A549 (cell line): ENCODE data around the gene TAF12. TPM values are rescaled to one million over a fixed set of nuclear protein-coding genes. Genes with fewer than 3 reads are reported as not detected.

Experiments
- ATAC-seq, 2 experiments: fragments of 200-7000 bp in 1 of 2; fragments of >200 bp in 1 of 2; cut with Nextera tagmentation in 1 of 2; cut with Tn5 transposase in 1 of 2; 3 replicates each; pipeline versions ENCODE4 v1.8.0 to v1.9.1; 2018 to 2020; ENCODE audit warnings: mild to moderate bottlenecking in 1 of 2, moderate library complexity in 1 of 2
- CTCF ChIA-PET: fragments of 300-600 bp; sonication (Branson Sonifier 250); formaldehyde crosslinking; extraction: SDS; loops from one replicate; lab custom pipeline; 2021; ENCODE audit warnings: antibody characterized with exemption, inconsistent platforms; lab: Yijun Ruan, JAX
- POLR2A ChIA-PET: fragments of 350-600 bp; formaldehyde crosslinking; extraction: SDS; loops from one replicate; lab custom pipeline; 2021; ENCODE audit warnings: antibody characterized with exemption, inconsistent platforms; lab: Yijun Ruan, JAX
- DNase-seq, 2 experiments: peaks; one replicate each; pipeline versions ENCODE4 v3.0.0 to v3.0.0-alpha.2; 2011 to 2016; ENCODE audit warnings: low read depth in 1 of 2, low spot score in 1 of 2
- FAIRE-seq: peaks from 2 replicates; lab custom pipeline; 2011; peaks lifted over from hg19 to GRCh38; lab: Jason Lieb, UNC
- H3K27ac ChIP-seq, 2 experiments: fragments of >200 bp; sonication (Bioruptor Twin); formaldehyde crosslinking; 3 replicates each; pipeline ENCODE4 v1.5.1; 2016 to 2017
- H3K4me1 ChIP-seq: fragments of >200 bp; sonication (Bioruptor Twin); formaldehyde crosslinking; 3 replicates; pipeline ENCODE4 v1.6.1; 2016
- H3K4me2 ChIP-seq: fragments of >200 bp; sonication (Bioruptor Twin); formaldehyde crosslinking; 3 replicates; pipeline ENCODE4 v1.6.1; 2016
- H3K4me3 ChIP-seq: fragments of >200 bp; sonication (Bioruptor Twin); formaldehyde crosslinking; 3 replicates; pipeline ENCODE4 v1.5.1; 2016
- H3K9me3 ChIP-seq: fragments of >200 bp; sonication (Bioruptor Twin); formaldehyde crosslinking; 3 replicates; pipeline ENCODE4 v1.6.1; 2016
- CBX2 ChIP-seq: fragments of 200-600 bp; sonication (generic); IDR thresholded peaks from 2 replicates; pipeline ENCODE4 v1.6.1; 2016; ENCODE audit warnings: low read depth, mild to moderate bottlenecking, borderline replicate concordance
- CBX8 ChIP-seq: fragments of 200-600 bp; sonication (generic); IDR thresholded peaks from 2 replicates; pipeline ENCODE4 v1.6.1; 2016
- CEBPB ChIP-seq, 2 experiments: fragments of >200 bp in 1 of 2; sonication (Bioruptor Twin) in 1 of 2; formaldehyde crosslinking in 1 of 2; IDR thresholded peaks; 2 replicates each; pipeline ENCODE4 v1.6.1; 2012 to 2016
- CTCF ChIP-seq: fragments of >200 bp; sonication (Bioruptor Twin); formaldehyde crosslinking; IDR thresholded peaks from 3 replicates; pipeline ENCODE4 v1.5.1; 2016
- EHF ChIP-seq: fragments of 250-450 bp; sonication (Bioruptor Pico); IDR thresholded peaks from 2 replicates; pipeline ENCODE4 v1.5.0; 2020; ENCODE audit warnings: mild to moderate bottlenecking
- HDAC2 ChIP-seq: fragments of 200-600 bp; sonication (generic); IDR thresholded peaks from 2 replicates; pipeline ENCODE4 v1.6.1; 2016
- HMGXB4 ChIP-seq: fragments of 250-450 bp; sonication (Bioruptor Pico); IDR thresholded peaks from 2 replicates; pipeline ENCODE4 v1.5.0; 2021; ENCODE audit warnings: mild to moderate bottlenecking, moderate library complexity, borderline replicate concordance
- HOXA7 ChIP-seq: fragments of 250-450 bp; sonication (Bioruptor Pico); IDR thresholded peaks from 2 replicates; pipeline ENCODE4 v1.5.0; 2020; ENCODE audit warnings: mild to moderate bottlenecking, moderate library complexity
- MYC ChIP-seq: IDR thresholded peaks from 2 replicates; pipeline ENCODE4 v1.6.1; 2012; ENCODE audit warnings: mild to moderate bottlenecking, inconsistent platforms, low read length, improper control_type of control experiment, borderline replicate concordance
- POLR2A ChIP-seq: IDR thresholded peaks from 2 replicates; pipeline ENCODE4 v1.6.1; 2012; ENCODE audit warnings: mild to moderate bottlenecking, low read length
- RNF2 ChIP-seq: fragments of 200-600 bp; sonication (generic); IDR thresholded peaks from 2 replicates; pipeline ENCODE4 v1.6.1; 2016; ENCODE audit warnings: low read depth, mild to moderate bottlenecking, antibody characterized with exemption, moderate library complexity, borderline replicate concordance
- SREBF2 ChIP-seq: fragments of 450-650 bp; IDR thresholded peaks from 2 replicates; pipeline ENCODE4 v1.6.1; 2014; ENCODE audit warnings: mild to moderate bottlenecking, moderate library complexity
- TFCP2L1 ChIP-seq: fragments of 250-450 bp; sonication (Bioruptor Pico); IDR thresholded peaks from 2 replicates; pipeline ENCODE4 v1.5.0; 2021; ENCODE audit warnings: mild to moderate bottlenecking
- TP53 ChIP-seq: fragments of 250-450 bp; sonication (Bioruptor Pico); IDR thresholded peaks from 2 replicates; pipeline ENCODE4 v1.5.0; 2021; ENCODE audit warnings: mild to moderate bottlenecking, moderate library complexity
- USF2 ChIP-seq: fragments of 450-650 bp; IDR thresholded peaks from 2 replicates; pipeline ENCODE4 v1.6.1; 2014; ENCODE audit warnings: antibody characterized with exemption
- WGBS: methylation state at CpG from one replicate; pipeline ENCODE4 v1.1.6; 2017; ENCODE audit errors: missing lambda C conversion rate; 5-methylcytosine and 5-hydroxymethylcytosine counted together
- polyA plus RNA-seq, 4 experiments: library from polyadenylated mRNA; depleted of rRNA in 3 of 4; stranded (reverse); fragments of >200 nt; fragmentation: RNase III in 1 of 4; extraction: RNeasy Plus Mini Kit Qiagen cat#74134 plus additional on column Dnase treatment in 1 of 4; gene quantifications; 2 replicates in 3 of 4; 3 replicates in 1 of 4; pipeline ENCODE4 v1.2.3, GENCODE V29; 2011 to 2017

TAF12 gene
- polyA plus RNA-seq, 2 of the 4 experiments (the other 2 are of a cell fraction) = 15.8 to 38.3 TPM

GRCh38 chr1:28642056-28642846 lies 616 bp downstream of the TAF12 start:
- FAIRE-seq (no peak), DNase-seq (peak; percentile 19 to 25), ATAC-seq (peak; percentile 51 to 70)
- peak overlapping the region; percentile 95 to 97 for H3K27ac ChIP-seq
- peak overlapping the region; percentile 67 for H3K4me3 ChIP-seq
- ChIA-PET CTCF (interaction anchor here (0.5 to 1.3 kb wide), 2 partner anchors 49 to 94 kb away, joined by 3 to 4 read pairs; partner anchors contain the start of gene YTHDF2), POLR2A (interaction anchor here (0.8 to 1.9 kb wide), 8 partner anchors 24 to 235 kb away, joined by 3 to 14 read pairs (median 3); partner anchors contain the start of genes GMEB1, RCC1 and YTHDF2)
- H3K4me1 ChIP-seq = peaks cover 18% of the 10 kb centered on the region; the same call in 2 of the 3 replicates
- TF ChIP-seq CEBPB (IDR thresholded peaks at IDR 0.05) = no peak
- no peak for TF ChIP-seq CBX2
- no peak for TF ChIP-seq HDAC2
- no peak for TF ChIP-seq CTCF
- no peak for TF ChIP-seq SREBF2
- TF ChIP-seq USF2 = no peak
- H3K9me3 ChIP-seq = no peaks in the 10 kb centered on the region
- 3% methylated on average over 24 of the region's 26 CpGs for WGBS
- H3K4me2 ChIP-seq = peak overlapping the region; percentile 91

- ChIA-PET POLR2A (no interaction called here), CTCF (interaction anchor here (1.1 to 1.8 kb wide), 2 partner anchors 17 to 236 kb away, joined by 3 to 10 read pairs; no protein-coding TSS in a partner anchor)
- H3K9me3 ChIP-seq = no peaks in the 10 kb centered on the region
- FAIRE-seq (no peak), ATAC-seq (peak in 1 of 2 experiments; percentile 43; a peak in 3 of 6 replicates), DNase-seq (peak in 1 of 2 experiments; percentile 34)
- H3K4me3 ChIP-seq = no peak overlapping the region
- peak overlapping the region; percentile 91; the same call in 1 of the 3 replicates for H3K4me2 ChIP-seq
- no peak for TF ChIP-seq CBX8
- no peak for TF ChIP-seq HMGXB4 (CRISPR knock-in tag)
- no peak for TF ChIP-seq HOXA7 (CRISPR knock-in tag)
- H3K4me1 ChIP-seq = peaks cover 17% of the 10 kb centered on the region; the same call in 2 of the 3 replicates
- H3K27ac ChIP-seq = no peak overlapping the region
- 81% methylated on average over 1 of the region's 1 CpG for WGBS
Measured at GRCh38 chr1:28640766-28641165, 2.1 kb downstream of the TAF12 start.

- FAIRE-seq = no peak
- no peak for DNase-seq
- POLR2A ChIA-PET = no interaction called here
- Histone ChIP-seq H3K4me1 (peaks cover 20% of the 10 kb centered on the region), H3K4me3 (no peak overlapping the region), H3K27ac (no peak overlapping the region), H3K9me3 (no peaks in the 10 kb centered on the region), H3K4me2 (no peak overlapping the region)
- TF ChIP-seq RNF2 = no peak
- TF ChIP-seq EHF (CRISPR knock-in tag) = no peak
- no peak for TF ChIP-seq POLR2A
- TF ChIP-seq MYC = no peak
- TF ChIP-seq TFCP2L1 (CRISPR knock-in tag) = no peak
- no peak for TF ChIP-seq TP53
- ATAC-seq = no peak
- CTCF ChIA-PET = no interaction called here
- 91% methylated on average over 4 of the region's 4 CpGs for WGBS
Measured at GRCh38 chr1:28632560-28632959, 10.3 kb downstream of the TAF12 start.
